Endothelial cell (in vitro differentiated cells): ENCODE measurements around the gene CD27. TPM values are rescaled to one million over a fixed set of nuclear protein-coding genes. Genes with fewer than 3 reads are reported as not detected.
"Not testable (repeated sequence)": the region's sequence is repeated elsewhere in the genome, so short reads cannot be mapped to it uniquely, and the experiment has no call there.

ENCODE experiments used
- DNase-seq: peaks from one replicate; pipeline ENCODE4 v3.0.0; 2021; ENCODE audit warnings: low spot score
- H3K27ac Mint-ChIP-seq: one replicate; pipeline ENCODE4 v1.8.0; 2021; ENCODE audit warnings: mixed read lengths, inconsistent platforms; ENCODE audit not compliant: unreplicated experiment
- H3K27me3 Mint-ChIP-seq: one replicate; pipeline ENCODE4 v1.8.0; 2021; ENCODE audit warnings: mild to moderate bottlenecking, moderate library complexity, mixed read lengths, inconsistent platforms; ENCODE audit not compliant: unreplicated experiment
- H3K36me3 Mint-ChIP-seq: one replicate; pipeline ENCODE4 v1.8.0; 2021; ENCODE audit warnings: mild to moderate bottlenecking, low read depth, mixed read lengths, inconsistent platforms; ENCODE audit not compliant: unreplicated experiment
- H3K4me1 Mint-ChIP-seq: one replicate; pipeline ENCODE4 v1.8.0; 2021; ENCODE audit warnings: mild to moderate bottlenecking, mixed read lengths, inconsistent platforms; ENCODE audit not compliant: unreplicated experiment
- H3K4me3 Mint-ChIP-seq: one replicate; pipeline ENCODE4 v1.8.0; 2021; ENCODE audit warnings: mild to moderate bottlenecking, mixed read lengths, inconsistent platforms; ENCODE audit not compliant: unreplicated experiment
- H3K9me3 Mint-ChIP-seq: one replicate; pipeline ENCODE4 v1.8.0; 2021; ENCODE audit warnings: mixed read lengths, inconsistent platforms; ENCODE audit not compliant: unreplicated experiment
- CTCF ChIP-seq: fragments of 200-600 bp; sonication (generic); IDR thresholded peaks from one replicate; pipeline ENCODE4 v1.5.0; 2021; ENCODE audit warnings: antibody characterized with exemption; ENCODE audit not compliant: unreplicated experiment
- total RNA-seq: library from RNA; stranded (reverse); fragmentation: NEBNext Ultra II Directional; extraction: Animal tissue kit (Norgen Biotek cat#: 25700); gene quantifications from one replicate; pipeline ENCODE4 v1.2.1, GENCODE V29; 2021; ENCODE audit not compliant: unreplicated experiment

Gene CD27
- total RNA-seq, 1 donor from 2014 or later = not detected

GRCh38 chr12:6492838-6493496, 48.2 kb downstream of the CD27 start, which contains the start of gene MRPL51:
Gene MRPL51, minus strand, starts transcription at chr12:6493262. Its CDS starts 126 bp downstream, at chr12:6493136.
- H3K4me3 Mint-ChIP-seq = peak within 1 kb of the TSS; percentile 99
- H3K4me1 Mint-ChIP-seq = peaks cover 20% of the 10 kb centered on the region
- no peak for TF ChIP-seq CTCF
- DNase-seq = peak; percentile 92
- peak within 1 kb of the TSS; percentile 100 for H3K27ac Mint-ChIP-seq
- no peaks in the 10 kb centered on the region for H3K36me3 Mint-ChIP-seq
- peaks cover 7% of the 10 kb centered on the region for H3K27me3 Mint-ChIP-seq
- no peaks in the 10 kb centered on the region for H3K9me3 Mint-ChIP-seq

- Mint-ChIP-seq H3K36me3 (peaks cover 4% of the 10 kb centered on the region), H3K9me3 (no peaks in the 10 kb centered on the region), H3K27ac (peak within 1 kb of the TSS; percentile 100), H3K4me3 (peak within 1 kb of the TSS; percentile 99), H3K27me3 (peaks cover 7% of the 10 kb centered on the region), H3K4me1 (peaks cover 20% of the 10 kb centered on the region)
- TF ChIP-seq CTCF = peak; percentile 33
- peak; percentile 94 for DNase-seq
These were observed 48.9 kb downstream of the CD27 start, which contains the start of gene NCAPD2 for GRCh38 chr12:6493497-6494257. Gene NCAPD2, plus strand, starts transcription at chr12:6494102. Its CDS starts 997 bp downstream, at chr12:6495099.

- Mint-ChIP-seq H3K36me3 (peaks cover 4% of the 10 kb centered on the region), H3K27ac (peak overlapping the region; percentile 95), H3K9me3 (no peaks in the 10 kb centered on the region), H3K4me3 (peak overlapping the region; percentile 90), H3K27me3 (peaks cover 7% of the 10 kb centered on the region), H3K4me1 (peaks cover 20% of the 10 kb centered on the region)
- TF ChIP-seq CTCF = no peak
- DNase-seq = no peak
These were observed 49.5 kb downstream of the CD27 start for GRCh38 chr12:6494258-6494743.

- H3K4me3 Mint-ChIP-seq = no peak overlapping the region
- peaks cover 7% of the 10 kb centered on the region for H3K27me3 Mint-ChIP-seq
- no peak overlapping the region for H3K27ac Mint-ChIP-seq
- H3K36me3 Mint-ChIP-seq = peaks cover 4% of the 10 kb centered on the region
- no peaks in the 10 kb centered on the region for H3K9me3 Mint-ChIP-seq
- DNase-seq = no peak
- H3K4me1 Mint-ChIP-seq = peaks cover 20% of the 10 kb centered on the region
- no peak for TF ChIP-seq CTCF
These were observed 50.2 kb downstream of the CD27 start for GRCh38 chr12:6494968-6495367.

- not testable (repeated sequence) for H3K36me3 Mint-ChIP-seq, H3K9me3 Mint-ChIP-seq, H3K4me3 Mint-ChIP-seq, DNase-seq, H3K27me3 Mint-ChIP-seq
- peaks cover 15% of the 10 kb centered on the region for H3K4me1 Mint-ChIP-seq
- peak overlapping the region; percentile 96 for H3K27ac Mint-ChIP-seq
These were observed 52.5 kb downstream of the CD27 start for GRCh38 chr12:6497291-6497690.
